ENCODE results near the gene KCNH4. TPM values are rescaled to one million over a fixed set of nuclear protein-coding genes. Genes with fewer than 3 reads are reported as not detected.

The KCNH4 gene
- total RNA-seq, 3 donors from 2014 or later = 0.06 to 0.10 TPM; not detected in 1

DNA sequence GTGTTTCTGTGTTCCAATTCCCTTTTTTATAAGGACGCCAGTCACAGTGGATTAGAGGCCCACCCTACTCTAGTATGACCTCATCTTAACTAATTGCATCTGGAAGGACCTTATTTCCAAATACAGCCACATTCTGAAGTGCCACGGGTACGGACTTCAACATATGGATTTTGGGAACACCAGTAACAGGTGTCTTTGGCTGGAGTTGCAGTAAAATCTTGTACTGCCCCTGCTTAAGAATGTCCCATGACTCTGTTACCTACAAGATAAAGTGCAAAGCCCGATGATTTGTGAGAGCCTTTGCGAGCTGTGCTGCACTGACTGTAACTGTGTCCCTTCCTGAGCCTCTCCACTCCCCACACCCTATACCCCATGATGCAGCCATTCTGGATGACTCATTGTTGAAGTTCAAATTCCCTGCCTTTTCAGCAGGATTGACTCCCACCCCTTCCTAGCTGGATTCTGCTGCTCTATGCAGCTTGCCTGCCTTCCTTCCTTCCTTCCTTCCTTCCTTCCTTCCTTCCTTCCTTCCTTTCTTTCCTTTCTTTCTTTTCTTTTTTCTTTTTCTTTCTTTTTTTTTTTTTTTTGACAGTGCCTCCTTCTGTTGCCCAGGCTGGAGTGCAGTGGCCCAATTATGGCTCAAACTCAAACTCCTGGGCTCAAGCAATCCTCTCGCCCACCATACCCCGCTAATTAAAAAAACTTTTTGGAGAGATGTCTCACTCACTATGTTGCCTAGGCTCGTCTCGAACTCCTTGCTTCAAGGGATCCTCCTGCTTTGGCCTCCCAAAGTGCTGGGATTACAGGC is 2.2 kb upstream of the KCNH4 start:
- DNase-seq (no peak), ATAC-seq (peak; percentile 34)
- Histone ChIP-seq H3K4me3 (no peak overlapping the region), H3K9me3 (no peaks in the 10 kb centered on the region), H3K36me3 (ENCODE audit: low read depth) (no peaks in the 10 kb centered on the region), H3K4me1 (ENCODE audit: low read depth) (peaks cover 32% of the 10 kb centered on the region)
- intact Hi-C loops (cut with DNase I, micrococcal nuclease) = no loop called here
- TF ChIP-seq, protein P1, sequence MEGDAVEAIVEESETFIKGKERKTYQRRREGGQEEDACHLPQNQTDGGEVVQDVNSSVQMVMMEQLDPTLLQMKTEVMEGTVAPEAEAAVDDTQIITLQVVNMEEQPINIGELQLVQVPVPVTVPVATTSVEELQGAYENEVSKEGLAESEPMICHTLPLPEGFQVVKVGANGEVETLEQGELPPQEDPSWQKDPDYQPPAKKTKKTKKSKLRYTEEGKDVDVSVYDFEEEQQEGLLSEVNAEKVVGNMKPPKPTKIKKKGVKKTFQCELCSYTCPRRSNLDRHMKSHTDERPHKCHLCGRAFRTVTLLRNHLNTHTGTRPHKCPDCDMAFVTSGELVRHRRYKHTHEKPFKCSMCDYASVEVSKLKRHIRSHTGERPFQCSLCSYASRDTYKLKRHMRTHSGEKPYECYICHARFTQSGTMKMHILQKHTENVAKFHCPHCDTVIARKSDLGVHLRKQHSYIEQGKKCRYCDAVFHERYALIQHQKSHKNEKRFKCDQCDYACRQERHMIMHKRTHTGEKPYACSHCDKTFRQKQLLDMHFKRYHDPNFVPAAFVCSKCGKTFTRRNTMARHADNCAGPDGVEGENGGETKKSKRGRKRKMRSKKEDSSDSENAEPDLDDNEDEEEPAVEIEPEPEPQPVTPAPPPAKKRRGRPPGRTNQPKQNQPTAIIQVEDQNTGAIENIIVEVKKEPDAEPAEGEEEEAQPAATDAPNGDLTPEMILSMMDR (IDR thresholded peaks at IDR 0.05) = no peak

DNA sequence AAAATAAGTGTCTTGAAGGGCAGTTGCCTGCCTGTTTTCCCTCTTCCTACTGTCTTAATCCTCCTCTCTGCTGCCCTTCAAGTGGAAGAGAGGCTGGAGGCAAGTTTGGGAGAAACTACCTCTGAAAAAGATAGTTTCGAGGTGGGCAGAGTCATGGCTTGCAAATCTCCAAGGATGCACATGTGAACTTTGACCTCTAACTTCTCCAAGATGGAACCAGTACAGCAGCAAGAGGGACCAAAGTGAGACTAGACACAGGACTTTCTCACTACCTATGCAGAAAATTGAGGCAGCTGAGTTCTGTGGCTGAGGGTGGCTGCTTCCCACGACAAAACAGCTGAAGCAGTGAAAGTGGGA is 887 bp upstream of the KCNH4 start:
- TF ChIP-seq, protein P1 (IDR thresholded peaks at IDR 0.05) = no peak
- intact Hi-C loops (cut with DNase I, micrococcal nuclease) = no loop called here
- H3K9me3 ChIP-seq = no peaks in the 10 kb centered on the region
- no peaks in the 10 kb centered on the region for H3K36me3 ChIP-seq (ENCODE audit: low read depth)
- DNase-seq = no peak
- ATAC-seq = no peak
- H3K4me1 ChIP-seq (ENCODE audit: low read depth) = peaks cover 32% of the 10 kb centered on the region
- H3K4me3 ChIP-seq = no peak overlapping the region

DNA sequence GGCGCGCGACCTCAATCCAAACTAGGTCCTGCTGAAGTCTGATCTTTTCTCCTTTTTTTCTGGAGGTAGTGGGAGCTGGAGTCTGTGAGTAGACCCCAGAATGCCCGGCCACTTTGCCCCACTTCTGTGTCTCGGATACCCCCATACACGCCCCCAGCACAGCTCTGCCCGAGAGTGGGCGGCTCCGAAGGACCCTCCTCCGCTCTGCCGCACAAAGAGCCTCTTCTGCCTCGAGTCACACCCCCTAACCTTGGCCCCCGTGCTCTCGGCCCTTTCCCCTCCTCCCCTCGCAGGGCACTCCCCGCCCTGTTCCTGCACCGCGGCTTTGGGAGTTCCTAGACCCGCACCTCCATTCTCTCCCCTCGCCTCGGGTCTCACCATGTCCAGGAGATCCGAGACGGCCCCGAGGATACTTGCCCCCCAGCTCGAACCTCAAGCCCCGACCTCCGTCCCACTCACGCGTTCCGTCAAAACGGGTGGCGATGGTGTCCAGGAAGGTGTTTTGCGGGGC is 476 bp downstream of the KCNH4 start:
- no peaks in the 10 kb centered on the region for H3K36me3 ChIP-seq (ENCODE audit: low read depth)
- TF ChIP-seq, protein P1 (IDR thresholded peaks at IDR 0.05) = no peak
- intact Hi-C loops (cut with DNase I, micrococcal nuclease) = no loop called here
- H3K4me1 ChIP-seq (ENCODE audit: low read depth) = peaks cover 32% of the 10 kb centered on the region
- no peaks in the 10 kb centered on the region for H3K9me3 ChIP-seq
- ATAC-seq (no peak), DNase-seq (no peak)
- H3K4me3 ChIP-seq = no peak overlapping the region

DNA sequence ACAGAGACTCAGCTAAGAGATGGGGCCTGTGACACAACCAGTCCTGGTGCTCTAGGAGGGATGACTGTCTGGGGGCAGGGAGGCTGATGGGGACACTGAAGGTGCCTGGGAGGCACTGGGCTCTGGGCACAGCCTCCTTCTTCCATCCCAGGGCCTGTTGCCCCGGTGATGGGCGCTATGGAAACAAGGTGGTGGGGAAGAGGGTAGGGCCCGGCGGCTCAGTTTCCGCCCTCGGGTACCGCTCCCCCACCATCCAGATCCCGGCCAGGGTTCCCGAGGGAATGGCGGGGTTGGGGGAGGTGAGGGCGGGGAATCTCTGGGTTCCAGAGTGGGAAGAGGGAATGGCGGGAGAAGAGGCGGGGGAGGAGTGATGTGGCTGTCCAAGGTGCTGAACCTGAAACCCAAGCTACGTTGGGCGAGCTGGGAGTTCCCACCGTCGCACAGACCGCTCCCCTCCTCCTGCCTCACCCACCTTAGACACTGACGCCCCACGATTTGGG is 981 bp downstream of the KCNH4 start:
- Histone ChIP-seq H3K4me3 (no peak overlapping the region), H3K9me3 (no peaks in the 10 kb centered on the region), H3K4me1 (ENCODE audit: low read depth) (peaks cover 31% of the 10 kb centered on the region), H3K36me3 (ENCODE audit: low read depth) (no peaks in the 10 kb centered on the region)
- ATAC-seq = no peak
- TF ChIP-seq, protein P1 (IDR thresholded peaks at IDR 0.05) = no peak
- DNase-seq = peak in 2 of 3 donors; percentile 57 to 63
- intact Hi-C loops (cut with DNase I, micrococcal nuclease) = no loop called here

DNA sequence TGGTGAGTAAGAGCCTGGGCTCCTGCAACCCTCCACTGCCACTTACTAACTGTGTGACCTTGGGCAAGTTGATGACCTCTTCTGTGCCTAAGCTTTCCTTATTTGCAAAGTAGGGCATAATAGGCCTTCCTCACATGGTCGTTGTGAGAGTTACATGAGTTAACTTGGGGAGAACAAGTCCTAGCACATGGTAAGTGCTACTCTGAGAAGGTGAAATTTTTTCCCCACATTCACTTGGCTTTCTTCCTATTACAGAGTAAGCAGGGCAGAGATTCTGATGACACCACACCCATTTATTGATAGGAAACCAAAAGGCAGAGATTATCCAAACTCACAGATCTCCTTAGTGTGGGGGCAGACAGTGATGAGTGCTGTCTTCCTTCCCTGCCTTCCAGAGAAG is 1.6 kb downstream of the KCNH4 start:
- intact Hi-C loops (cut with DNase I, micrococcal nuclease) = no loop called here
- no peak for DNase-seq
- Histone ChIP-seq H3K36me3 (ENCODE audit: low read depth) (no peaks in the 10 kb centered on the region), H3K9me3 (no peaks in the 10 kb centered on the region), H3K4me3 (no peak overlapping the region), H3K4me1 (ENCODE audit: low read depth) (peaks cover 25% of the 10 kb centered on the region)
- TF ChIP-seq, protein P1 (IDR thresholded peaks at IDR 0.05) = no peak
- no peak for ATAC-seq

All from mucosa of descending colon (tissue), 3 donors.